ENCODE data around the gene GPR37L1.

Gene GPR37L1

GRCh38 chr1:202182040-202182877 is 59.5 kb downstream of the GPR37L1 start:
- no peak for ATAC-seq (replicated peaks)
- DNase-seq = no peak
- Mint-ChIP-seq H3K27ac (peak overlapping the region; percentile 9 to 21), H3K27me3 (peaks cover 0 to 24% of the 10 kb centered on the region in 2 donors), H3K36me3 (ENCODE audit: insufficient read depth) (no peaks in the 10 kb centered on the region), H3K4me3 (no peak overlapping the region), H3K9me3 (no peaks in the 10 kb centered on the region), H3K4me1 (ENCODE audit: low read depth in 2 of 2) (peaks cover 10 to 12% of the 10 kb centered on the region in 2 donors)

All from effector memory CD8-positive, alpha-beta T cell (primary cell).